GM21576 (cell line): ENCODE measurements around the gene NRAS.

Source experiments
- ATAC-seq: cut with Tn5 transposase; IDR thresholded peaks from one replicate; pipeline ENCODE4 v1.9.1; 2021; ENCODE audit warnings: mild to moderate bottlenecking, moderate library complexity; ENCODE audit not compliant: unreplicated experiment

The NRAS gene

GRCh38 chr1:114685851-114686250 is 30.7 kb downstream of the NRAS start:
- no peak for ATAC-seq

GRCh38 chr1:114677691-114678090 is 38.9 kb downstream of the NRAS start:
- no peak for ATAC-seq

GRCh38 chr1:114676115-114676514 is 40.5 kb downstream of the NRAS start:
- no peak for ATAC-seq

- no peak for ATAC-seq
Observed at GRCh38 chr1:114671939-114672275, 44.7 kb downstream of the NRAS start.

- no peak for ATAC-seq
Observed at GRCh38 chr1:114671011-114671938, 45.3 kb downstream of the NRAS start.

GRCh38 chr1:114670083-114671010 is 46.2 kb downstream of the NRAS start:
- peak; percentile 99 for ATAC-seq

GRCh38 chr1:114669562-114670082 is 46.9 kb downstream of the NRAS start, which contains the start of gene DENND2C:
TSS of gene DENND2C (minus strand) at chr1:114670049. CDS start at chr1:114625984, 44,065 bp downstream.
- peak; percentile 51 for ATAC-seq

- no peak for ATAC-seq
Observed at GRCh38 chr1:114668784-114669561, 47.6 kb downstream of the NRAS start.

- no peak for ATAC-seq
Observed at GRCh38 chr1:114668373-114668772, 48.2 kb downstream of the NRAS start.

- ATAC-seq = no peak
Observed at GRCh38 chr1:114666954-114667353, 49.6 kb downstream of the NRAS start.

GRCh38 chr1:114660238-114660637 is 56.3 kb downstream of the NRAS start:
- no peak for ATAC-seq
